Right lobe of liver (tissue), 4 donors: ENCODE data around the gene FOXP1.

ENCODE experiments used
- CTCF ChIP-seq, 4 donors: fragments of 200-600 bp in 3 of 4; fragments of 450-650 bp in 1 of 4; IDR thresholded peaks; one replicate each; pipeline versions ENCODE4 v1.5.1 to v1.8.0; 2016 to 2022; ENCODE audit warnings: antibody characterized with exemption in 4 of 4, mild to moderate bottlenecking in 2 of 4
- POLR2A ChIP-seq: fragments of 450-650 bp; IDR thresholded peaks from one replicate; pipeline ENCODE4 v1.6.1; 2017; ENCODE audit warnings: antibody characterized with exemption, mild to moderate bottlenecking
- donor health status: DM: no; HTN: no; CAD: no.
- donor health status: DM: no; HTN: no; CAD: no.
- donor health status: DM: no; HTN: yes; CAD: no.

- TF ChIP-seq POLR2A (no peak), CTCF (IDR thresholded peaks at IDR 0.05) (no peak)
Observed at GRCh38 chr3:71476950-71477349, 106.6 kb downstream of the FOXP1 start.
